Adipocyte (in vitro differentiated cells): ENCODE results near the gene FGFBP1.
A peak's percentile ranks its signal among the peaks of the same experiment; 100 is the strongest.

Experiments
- DNase-seq: peaks from one replicate; pipeline ENCODE4 v3.0.0-alpha.2; 2015; ENCODE audit warnings: low read depth
- H3K27me3 ChIP-seq: replicated peaks from 2 replicates; pipeline ENCODE4 v1.7.0; 2013; ENCODE audit warnings: mild to moderate bottlenecking, low read length, moderate library complexity; ENCODE audit not compliant: control insufficient read depth, insufficient read depth
- H3K36me3 ChIP-seq: 2 replicates; pipeline ENCODE4 v1.7.0; 2013; ENCODE audit warnings: low read length, mild to moderate bottlenecking, moderate library complexity; ENCODE audit not compliant: control insufficient read depth, insufficient read depth, severe bottlenecking
- H3K4me1 ChIP-seq: 2 replicates; pipeline ENCODE4 v1.7.0; 2013; ENCODE audit warnings: mild to moderate bottlenecking, low read length, moderate library complexity; ENCODE audit not compliant: control insufficient read depth, insufficient read depth
- H3K4me3 ChIP-seq: 2 replicates; pipeline ENCODE4 v1.7.0; 2013; ENCODE audit warnings: mild to moderate bottlenecking, low read length, moderate library complexity
- H3K9ac ChIP-seq: 2 replicates; pipeline ENCODE4 v1.7.0; 2013; ENCODE audit warnings: mild to moderate bottlenecking, low read length, moderate library complexity
- H3K9me3 ChIP-seq: 2 replicates; pipeline ENCODE4 v1.7.0; 2013; ENCODE audit warnings: mild to moderate bottlenecking, low read length, moderate library complexity; ENCODE audit not compliant: control insufficient read depth

FGFBP1 gene

GRCh38 chr4:15910155-15910940 is 28.2 kb downstream of the FGFBP1 start:
- DNase-seq, result no peak
- no peak overlapping the region for H3K4me3 ChIP-seq
- no peaks in the 10 kb centered on the region for H3K9me3 ChIP-seq
- no peaks in the 10 kb centered on the region for H3K36me3 ChIP-seq
- H3K9ac ChIP-seq, result no peak overlapping the region
- H3K27me3 ChIP-seq, result no peaks in the 10 kb centered on the region
- H3K4me1 ChIP-seq, result no peaks in the 10 kb centered on the region

DNA sequence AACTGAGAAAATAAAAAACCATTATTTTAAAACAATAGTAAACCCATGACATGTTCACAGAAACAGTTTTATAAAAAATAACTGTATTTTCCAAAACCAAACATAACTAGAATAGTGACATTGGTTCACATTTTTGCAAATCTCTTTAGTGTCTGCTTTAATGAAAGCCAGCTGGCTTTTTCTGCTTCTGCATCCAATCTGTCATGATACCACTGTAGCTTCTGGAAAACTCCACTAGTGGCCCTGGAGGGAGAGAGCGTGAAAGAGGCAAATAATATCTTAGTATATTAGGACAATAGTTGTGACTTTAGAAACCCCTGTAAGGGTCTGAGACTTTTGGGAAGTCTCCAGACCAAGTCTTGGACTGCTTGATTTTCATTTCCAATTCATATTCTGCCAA is 31.1 kb downstream of the FGFBP1 start:
- no peaks in the 10 kb centered on the region for H3K36me3 ChIP-seq
- no peaks in the 10 kb centered on the region for H3K4me1 ChIP-seq
- no peak overlapping the region for H3K4me3 ChIP-seq
- H3K9me3 ChIP-seq, result peaks cover 8% of the 10 kb centered on the region
- H3K9ac ChIP-seq, result no peak overlapping the region
- peak; percentile 35 for DNase-seq
- H3K27me3 ChIP-seq, result no peaks in the 10 kb centered on the region

DNA sequence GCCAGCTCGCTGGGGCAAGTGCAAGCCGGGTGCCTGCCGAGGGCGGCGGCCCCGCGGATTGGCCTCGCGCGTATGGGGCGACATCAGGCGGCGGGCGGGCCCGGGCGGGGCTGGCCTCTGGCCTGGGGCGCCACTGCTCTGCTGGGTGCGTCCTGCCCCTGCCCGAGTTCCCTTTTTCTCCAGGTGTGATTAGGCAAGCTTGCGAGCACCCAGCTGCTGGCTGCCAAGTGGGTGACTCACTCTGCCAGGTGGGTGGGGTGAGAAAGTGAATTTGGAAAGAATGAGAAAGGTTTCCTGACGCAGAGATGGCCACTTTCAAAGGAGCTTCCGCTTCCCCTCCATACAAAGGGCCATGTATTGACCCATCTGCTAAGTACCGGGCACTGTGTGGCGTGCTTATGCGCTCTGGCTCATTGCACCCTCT is 32.5 kb downstream of the FGFBP1 start:
- DNase-seq, result no peak
- H3K36me3 ChIP-seq, result no peaks in the 10 kb centered on the region
- H3K9me3 ChIP-seq, result peaks cover 8% of the 10 kb centered on the region
- no peaks in the 10 kb centered on the region for H3K27me3 ChIP-seq
- H3K4me1 ChIP-seq, result no peaks in the 10 kb centered on the region
- H3K4me3 ChIP-seq, result no peak overlapping the region
- no peak overlapping the region for H3K9ac ChIP-seq

DNA sequence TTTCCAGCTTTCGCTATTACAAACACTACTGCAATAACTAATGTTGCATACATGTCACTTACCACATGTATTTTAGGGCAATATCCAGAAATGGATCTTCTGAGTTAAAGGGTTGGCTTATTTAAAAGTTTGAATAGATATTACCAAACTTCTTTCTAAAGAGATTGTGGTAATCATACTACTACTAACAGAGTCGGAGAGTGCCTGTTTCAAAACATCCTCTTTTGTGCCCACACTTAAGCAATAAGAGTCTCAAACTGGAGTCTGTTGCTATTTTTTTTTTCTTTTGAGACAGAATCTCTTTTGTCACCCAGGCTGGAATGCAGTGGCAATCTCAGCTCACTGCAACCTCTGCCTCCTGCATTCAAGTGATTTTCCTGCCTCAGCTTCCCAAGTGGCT is 35.8 kb downstream of the FGFBP1 start:
- peaks cover 8% of the 10 kb centered on the region for H3K4me1 ChIP-seq
- H3K4me3 ChIP-seq, result no peak overlapping the region
- peaks cover 8% of the 10 kb centered on the region for H3K9me3 ChIP-seq
- H3K27me3 ChIP-seq, result no peaks in the 10 kb centered on the region
- no peaks in the 10 kb centered on the region for H3K36me3 ChIP-seq
- no peak for DNase-seq
- H3K9ac ChIP-seq, result no peak overlapping the region

GRCh38 chr4:15901998-15902397 is 36.5 kb downstream of the FGFBP1 start:
- no peaks in the 10 kb centered on the region for H3K36me3 ChIP-seq
- no peaks in the 10 kb centered on the region for H3K27me3 ChIP-seq
- H3K4me1 ChIP-seq, result peaks cover 8% of the 10 kb centered on the region
- no peak overlapping the region for H3K4me3 ChIP-seq
- no peak for DNase-seq
- H3K9ac ChIP-seq, result no peak overlapping the region
- peaks cover 8% of the 10 kb centered on the region for H3K9me3 ChIP-seq

DNA sequence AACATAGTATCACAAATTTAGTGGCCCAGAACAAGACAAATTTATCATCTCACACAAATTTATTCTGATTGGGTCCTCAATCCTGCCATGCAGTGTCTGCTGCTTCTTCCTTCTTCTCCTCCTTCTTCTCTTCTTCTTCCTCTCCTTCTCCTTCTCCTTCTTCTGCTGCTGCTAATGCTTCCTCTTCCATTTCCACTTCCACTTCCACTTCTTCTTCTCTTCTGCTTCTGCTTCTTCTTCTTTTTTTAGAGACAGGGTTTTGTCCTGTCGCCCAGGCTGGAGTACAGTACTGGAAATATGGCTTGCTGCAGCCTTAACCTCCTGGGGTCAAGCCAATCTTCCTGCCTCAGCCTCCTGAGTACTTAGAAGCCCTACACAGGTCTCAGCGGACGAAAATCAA is 37.5 kb downstream of the FGFBP1 start:
- H3K9ac ChIP-seq, result no peak overlapping the region
- peaks cover 8% of the 10 kb centered on the region for H3K4me1 ChIP-seq
- H3K27me3 ChIP-seq, result no peaks in the 10 kb centered on the region
- no peak for DNase-seq
- no peak overlapping the region for H3K4me3 ChIP-seq
- H3K9me3 ChIP-seq, result peaks cover 8% of the 10 kb centered on the region
- no peaks in the 10 kb centered on the region for H3K36me3 ChIP-seq

DNA sequence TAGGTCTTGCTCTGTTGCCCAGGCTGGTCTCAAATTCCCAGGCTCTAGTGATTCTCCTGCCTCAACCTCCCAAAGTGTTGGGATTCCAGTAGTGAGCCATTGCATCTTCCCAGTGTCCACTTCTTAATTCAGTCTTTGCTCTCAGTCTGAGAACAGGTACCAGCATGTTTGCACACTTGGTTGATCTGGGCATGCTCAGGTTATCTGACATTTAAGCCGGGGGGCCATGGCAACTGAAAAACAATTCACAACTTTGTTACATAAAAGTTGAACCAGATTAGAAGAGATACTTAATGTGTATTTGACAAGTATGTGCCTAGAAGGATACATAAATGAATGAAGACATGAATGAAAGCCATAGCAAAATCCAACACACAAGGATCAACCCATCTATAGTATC is 39.0 kb downstream of the FGFBP1 start:
- H3K4me1 ChIP-seq, result peaks cover 21% of the 10 kb centered on the region
- no peaks in the 10 kb centered on the region for H3K27me3 ChIP-seq
- no peak overlapping the region for H3K9ac ChIP-seq
- DNase-seq, result no peak
- H3K36me3 ChIP-seq, result no peaks in the 10 kb centered on the region
- H3K4me3 ChIP-seq, result no peak overlapping the region
- H3K9me3 ChIP-seq, result peaks cover 2% of the 10 kb centered on the region

DNA sequence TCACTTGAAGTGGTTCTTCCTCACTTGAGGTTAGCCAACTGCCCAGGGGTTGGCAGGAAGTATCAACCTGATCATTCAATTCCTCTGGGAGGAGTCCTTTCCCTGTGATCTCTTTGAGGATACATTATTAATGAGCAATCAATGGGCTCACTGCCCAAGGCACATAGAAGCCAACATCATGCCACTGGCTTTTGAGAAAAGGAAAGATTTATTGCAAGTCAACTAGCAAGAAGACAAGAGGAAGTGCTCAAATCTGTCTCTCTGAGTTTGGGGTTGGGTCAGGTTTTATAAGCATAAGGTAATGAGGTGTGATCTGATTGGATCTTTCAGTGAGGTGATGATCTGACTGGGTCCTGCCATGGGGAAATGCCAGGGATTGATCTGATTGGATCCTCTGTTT is 39.6 kb downstream of the FGFBP1 start:
- no peaks in the 10 kb centered on the region for H3K9me3 ChIP-seq
- H3K27me3 ChIP-seq, result no peaks in the 10 kb centered on the region
- H3K36me3 ChIP-seq, result no peaks in the 10 kb centered on the region
- no peak overlapping the region for H3K9ac ChIP-seq
- no peak overlapping the region for H3K4me3 ChIP-seq
- DNase-seq, result no peak
- peaks cover 27% of the 10 kb centered on the region for H3K4me1 ChIP-seq

- no peaks in the 10 kb centered on the region for H3K36me3 ChIP-seq
- no peak for DNase-seq
- peaks cover 30% of the 10 kb centered on the region for H3K4me1 ChIP-seq
- H3K9me3 ChIP-seq, result no peaks in the 10 kb centered on the region
- H3K27me3 ChIP-seq, result no peaks in the 10 kb centered on the region
- no peak overlapping the region for H3K9ac ChIP-seq
- H3K4me3 ChIP-seq, result no peak overlapping the region
Measured at GRCh38 chr4:15897577-15897976, 41.0 kb downstream of the FGFBP1 start.

GRCh38 chr4:15894921-15895916 is 43.3 kb downstream of the FGFBP1 start:
- peaks cover 30% of the 10 kb centered on the region for H3K4me1 ChIP-seq
- H3K36me3 ChIP-seq, result no peaks in the 10 kb centered on the region
- H3K27me3 ChIP-seq, result no peaks in the 10 kb centered on the region
- H3K4me3 ChIP-seq, result no peak overlapping the region
- no peak for DNase-seq
- H3K9ac ChIP-seq, result no peak overlapping the region
- no peaks in the 10 kb centered on the region for H3K9me3 ChIP-seq

- H3K36me3 ChIP-seq, result no peaks in the 10 kb centered on the region
- no peak overlapping the region for H3K4me3 ChIP-seq
- no peak for DNase-seq
- H3K27me3 ChIP-seq, result no peaks in the 10 kb centered on the region
- H3K9ac ChIP-seq, result peak overlapping the region; percentile 11
- H3K9me3 ChIP-seq, result no peaks in the 10 kb centered on the region
- H3K4me1 ChIP-seq, result peaks cover 30% of the 10 kb centered on the region
Measured at GRCh38 chr4:15894393-15894792, 44.1 kb downstream of the FGFBP1 start.
